Measurements from ENCODE around the gene PIK3R1. TPM values are rescaled to one million over a fixed set of nuclear protein-coding genes. Genes with fewer than 3 reads are reported as not detected.

The PIK3R1 gene
- total RNA-seq, 4 donors from 2014 or later = 15.9 to 114 (median 40.8) TPM

DNA sequence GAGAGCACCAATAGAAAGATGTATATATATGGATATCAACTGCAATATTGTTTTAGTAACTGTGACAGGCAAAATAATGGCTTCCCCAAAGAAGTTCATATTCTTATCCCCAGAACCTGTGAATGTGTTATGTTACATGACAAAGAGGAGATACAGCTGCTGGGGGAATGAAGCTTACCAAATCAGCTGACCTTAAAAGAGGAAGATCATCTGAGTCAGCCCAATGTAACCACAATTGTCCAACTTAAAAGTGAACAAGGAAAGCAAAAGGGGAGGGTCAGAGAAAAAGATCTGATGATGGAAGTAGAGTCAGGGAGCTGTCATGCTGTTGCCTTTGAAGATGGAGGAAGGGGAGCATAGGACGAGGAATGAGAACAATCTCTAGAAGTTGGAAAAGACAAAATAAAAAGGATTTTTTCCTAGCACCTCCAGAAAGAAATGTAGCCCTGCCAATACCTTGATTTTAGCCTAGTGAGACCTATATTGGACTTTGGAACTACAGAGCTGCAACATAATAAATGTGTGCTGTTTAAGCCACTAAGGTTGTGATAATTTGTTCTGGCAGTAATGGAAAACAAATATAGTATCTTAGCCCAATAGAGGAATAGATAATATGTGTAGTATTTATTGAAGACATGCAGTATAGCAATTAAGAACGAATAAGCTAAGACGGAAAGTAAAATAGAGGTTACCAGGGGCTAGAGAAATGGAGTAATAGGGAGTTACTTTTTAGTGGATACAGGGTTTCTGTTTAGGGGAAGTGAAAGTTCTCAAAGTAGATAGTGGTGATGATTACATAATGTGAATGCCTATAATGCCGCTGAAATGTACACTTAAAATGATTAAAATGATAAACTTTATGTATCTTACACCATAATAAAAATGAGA lies 115.9 kb downstream of the PIK3R1 start:
- intact Hi-C loops (cut with DNase I) = no loop called here
- Histone ChIP-seq H3K9me3 (no peaks in the 10 kb centered on the region), H3K36me3 (no peaks in the 10 kb centered on the region), H3K27ac (peak overlapping the region in 1 of 4 donors; percentile 4), H3K4me1 (no peaks in the 10 kb centered on the region), H3K27me3 (no peaks in the 10 kb centered on the region), H3K4me3 (no peak overlapping the region)
- WGBS, 2 donors = 78 to 79% methylated on average over 4 of the region's 4 CpGs
- DNase-seq = no peak
- TF ChIP-seq POLR2A (IDR thresholded peaks at IDR 0.05) (no peak), CTCF (IDR thresholded peaks at IDR 0.05) (no peak)

- no peak for DNase-seq
- Histone ChIP-seq H3K4me1 (no peaks in the 10 kb centered on the region), H3K9me3 (no peaks in the 10 kb centered on the region), H3K27ac (no peak overlapping the region), H3K27me3 (no peaks in the 10 kb centered on the region), H3K36me3 (no peaks in the 10 kb centered on the region), H3K4me3 (no peak overlapping the region)
- intact Hi-C loops (cut with DNase I) = no loop called here
- WGBS, 2 donors = 90 to 93% methylated on average over 3 of the region's 3 CpGs
- TF ChIP-seq POLR2A (IDR thresholded peaks at IDR 0.05) (no peak), CTCF (IDR thresholded peaks at IDR 0.05) (no peak)
Measured at GRCh38 chr5:68332080-68332451, 116.5 kb downstream of the PIK3R1 start.

DNA sequence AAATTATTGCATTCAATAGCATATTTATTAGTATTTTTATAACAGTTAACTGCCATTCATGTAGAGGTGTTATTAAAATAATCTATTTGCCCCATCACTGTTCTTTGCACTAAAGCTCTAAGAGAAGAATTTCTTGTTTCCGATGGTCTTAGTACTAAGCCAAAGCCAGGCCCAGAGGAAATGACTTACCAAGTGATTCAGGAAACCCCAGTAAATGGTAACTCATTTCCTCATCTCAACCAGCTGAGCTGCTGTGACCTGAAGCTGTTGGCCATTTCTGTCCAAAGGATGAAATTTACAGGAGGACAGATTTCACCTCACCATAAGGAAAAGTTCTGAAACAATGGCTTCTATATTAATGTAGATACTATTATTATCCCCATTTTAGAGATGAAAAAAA lies 117.0 kb downstream of the PIK3R1 start:
- H3K4me1 ChIP-seq = no peaks in the 10 kb centered on the region
- no peaks in the 10 kb centered on the region for H3K9me3 ChIP-seq
- H3K27ac ChIP-seq = no peak overlapping the region
- intact Hi-C loops (cut with DNase I) = no loop called here
- 57 to 72% methylated on average over 1 of the region's 1 CpG for WGBS, 2 donors
- TF ChIP-seq CTCF (IDR thresholded peaks at IDR 0.05) = no peak
- no peak for TF ChIP-seq POLR2A (IDR thresholded peaks at IDR 0.05)
- DNase-seq = no peak
- no peak overlapping the region for H3K4me3 ChIP-seq
- H3K36me3 ChIP-seq = no peaks in the 10 kb centered on the region
- H3K27me3 ChIP-seq = no peaks in the 10 kb centered on the region

- Histone ChIP-seq H3K4me3 (no peak overlapping the region), H3K27me3 (no peaks in the 10 kb centered on the region), H3K36me3 (no peaks in the 10 kb centered on the region), H3K27ac (no peak overlapping the region), H3K9me3 (no peaks in the 10 kb centered on the region), H3K4me1 (no peaks in the 10 kb centered on the region)
- intact Hi-C loops (cut with DNase I) = no loop called here
- no peak for DNase-seq
- TF ChIP-seq POLR2A (IDR thresholded peaks at IDR 0.05) = no peak
- TF ChIP-seq CTCF (IDR thresholded peaks at IDR 0.05) = no peak
- 68 to 82% methylated on average over 2 of the region's 2 CpGs for WGBS, 2 donors
Measured at GRCh38 chr5:68333649-68334552, 118.3 kb downstream of the PIK3R1 start.

DNA sequence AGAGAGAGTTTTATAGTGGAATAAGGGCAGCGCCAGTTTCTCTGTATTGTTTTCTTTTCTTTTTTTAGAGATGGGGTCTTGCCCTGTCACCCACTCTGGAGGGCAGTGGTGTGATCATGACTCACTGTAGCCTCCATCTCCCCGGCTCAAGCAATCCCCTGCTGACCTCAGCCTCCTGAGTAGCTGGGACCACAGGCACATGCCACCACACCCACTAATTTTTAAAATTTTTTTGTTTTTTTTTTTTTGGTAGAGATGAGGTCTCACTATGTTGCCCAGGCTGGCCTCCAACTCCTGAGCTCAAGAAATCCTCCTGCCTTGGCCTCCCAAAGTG lies 119.0 kb downstream of the PIK3R1 start:
- intact Hi-C loops (cut with DNase I) = no loop called here
- H3K9me3 ChIP-seq = no peaks in the 10 kb centered on the region
- TF ChIP-seq CTCF (IDR thresholded peaks at IDR 0.05) = no peak
- no peak for TF ChIP-seq POLR2A (IDR thresholded peaks at IDR 0.05)
- H3K4me3 ChIP-seq = no peak overlapping the region
- DNase-seq = no peak
- no peak overlapping the region for H3K27ac ChIP-seq
- H3K4me1 ChIP-seq = no peaks in the 10 kb centered on the region
- no peaks in the 10 kb centered on the region for H3K27me3 ChIP-seq
- 74 to 76% methylated on average over 2 of the region's 2 CpGs for WGBS, 2 donors
- H3K36me3 ChIP-seq = no peaks in the 10 kb centered on the region

Measured in esophagus squamous epithelium (tissue), 5 donors.